ENCODE measurements around the gene GALNT9.

The GALNT9 gene

DNA sequence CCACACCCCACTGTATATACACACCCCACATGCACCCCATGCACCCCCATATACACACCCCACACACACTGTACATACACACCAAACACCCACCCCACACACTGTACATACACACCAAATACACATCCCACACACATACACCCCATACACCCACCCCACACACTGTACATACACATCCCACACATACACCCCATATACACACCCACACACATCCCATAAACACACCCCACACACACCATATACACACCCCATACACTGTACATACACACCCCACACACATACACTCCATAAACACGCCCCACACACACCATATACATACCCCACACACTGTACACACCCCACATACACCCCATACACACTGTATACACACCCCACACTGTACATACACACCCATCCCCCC is 102.8 kb downstream of the GALNT9 start:
- Histone ChIP-seq H3K36me3 (replicated peaks in 1 of 2; ENCODE audit: control insufficient read depth in 2 of 2, insufficient read depth in 2 of 2, low read length in 2 of 2) (peaks cover 0 to 2% of the 10 kb centered on the region in 2 donors), H2BK15ac (ENCODE audit: low read length) (no peak overlapping the region), H2AK5ac (ENCODE audit: low read depth, low read length) (no peak overlapping the region), H3K27ac (replicated peaks; ENCODE audit: low read length) (no peak overlapping the region), H2AFZ (ENCODE audit: low read length) (no peak overlapping the region), H3K18ac (ENCODE audit: low read length) (no peak overlapping the region), H3K4ac (ENCODE audit: low read length) (no peak overlapping the region), H3K9ac (ENCODE audit: low read depth, low read length, poor library complexity) (peak overlapping the region; percentile 7), H3K14ac (ENCODE audit: low read length) (no peak overlapping the region), H3K79me1 (ENCODE audit: low read depth, low read length) (peaks cover 2% of the 10 kb centered on the region), H2BK5ac (ENCODE audit: low read length) (no peak overlapping the region), H3K27me3 (ENCODE audit: control insufficient read depth in 3 of 3, insufficient read depth in 3 of 3, low read depth in 1 of 3, low read length in 3 of 3) (peaks cover 0 to 34% (median 5%) of the 10 kb centered on the region in 3 experiments), H4K91ac (ENCODE audit: low read depth, low read length, poor library complexity) (no peak overlapping the region), H2BK12ac (ENCODE audit: low read length) (no peak overlapping the region), H2BK120ac (ENCODE audit: low read depth, low read length) (no peak overlapping the region), H3K4me1 (ENCODE audit: control insufficient read depth in 2 of 2, insufficient read depth in 1 of 2, low read depth in 1 of 2, low read length in 2 of 2) (no peaks in the 10 kb centered on the region), H4K8ac (ENCODE audit: low read depth, low read length) (no peak overlapping the region), H3K4me3 (ENCODE audit: low read length in 2 of 2) (peak overlapping the region in 1 of 2 donors; percentile 61), H3K9me3 (replicated peaks in 1 of 2; ENCODE audit: control insufficient read depth in 2 of 2, insufficient read depth in 1 of 2, low read depth in 1 of 2, low read length in 2 of 2) (peaks cover 0 to 8% of the 10 kb centered on the region in 2 donors), H3K23ac (ENCODE audit: low read depth, low read length, poor library complexity) (no peak overlapping the region), H3K4me2 (ENCODE audit: insufficient read depth, low read length, poor library complexity, severe bottlenecking) (no peak overlapping the region)
- DNase-seq (ENCODE audit: low spot score) = no peak
- 100% methylated on average over 1 of the region's 1 CpG; no CpG with 5 or more reads in 1 of the 2 donors for WGBS, 2 donors (ENCODE audit: extremely low coverage in 2 of 2, insufficient read length in 2 of 2, insufficient replicate concordance in 1 of 2)

DNA sequence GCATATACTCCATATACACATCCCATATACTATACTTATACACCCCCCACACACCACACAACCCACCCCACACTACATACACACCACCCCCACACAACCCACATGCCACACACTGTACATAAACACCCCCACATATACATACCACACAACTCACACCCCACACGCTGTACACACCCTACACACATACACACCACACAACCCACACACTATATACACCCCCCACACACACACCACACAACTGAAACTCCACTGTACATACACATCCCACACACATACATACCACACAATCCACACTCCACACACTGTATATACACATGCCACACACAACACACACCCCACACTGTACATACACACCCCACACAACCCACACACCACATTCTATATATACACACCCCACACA is 104.2 kb downstream of the GALNT9 start:
- Histone ChIP-seq H3K23ac (ENCODE audit: low read depth, low read length, poor library complexity) (peak overlapping the region; percentile 47), H3K4me1 (ENCODE audit: control insufficient read depth in 2 of 2, insufficient read depth in 1 of 2, low read depth in 1 of 2, low read length in 2 of 2) (no peaks in the 10 kb centered on the region), H3K4me3 (ENCODE audit: low read length in 2 of 2) (peak overlapping the region in 1 of 2 donors; percentile 61), H2BK5ac (ENCODE audit: low read length) (no peak overlapping the region), H3K14ac (ENCODE audit: low read length) (no peak overlapping the region), H3K4me2 (ENCODE audit: insufficient read depth, low read length, poor library complexity, severe bottlenecking) (no peak overlapping the region), H3K27ac (replicated peaks; ENCODE audit: low read length) (no peak overlapping the region), H2BK120ac (ENCODE audit: low read depth, low read length) (no peak overlapping the region), H2AK5ac (ENCODE audit: low read depth, low read length) (no peak overlapping the region), H3K9me3 (replicated peaks in 1 of 2; ENCODE audit: control insufficient read depth in 2 of 2, insufficient read depth in 1 of 2, low read depth in 1 of 2, low read length in 2 of 2) (peaks cover 4 to 8% of the 10 kb centered on the region in 2 donors), H2AFZ (ENCODE audit: low read length) (no peak overlapping the region), H3K36me3 (replicated peaks in 1 of 2; ENCODE audit: control insufficient read depth in 2 of 2, insufficient read depth in 2 of 2, low read length in 2 of 2) (peaks cover 0 to 2% of the 10 kb centered on the region in 2 donors), H3K79me1 (ENCODE audit: low read depth, low read length) (peaks cover 2% of the 10 kb centered on the region), H3K18ac (ENCODE audit: low read length) (no peak overlapping the region), H2BK15ac (ENCODE audit: low read length) (no peak overlapping the region), H3K4ac (ENCODE audit: low read length) (no peak overlapping the region), H3K27me3 (ENCODE audit: control insufficient read depth in 3 of 3, insufficient read depth in 3 of 3, low read depth in 1 of 3, low read length in 3 of 3) (peaks cover 0 to 34% (median 5%) of the 10 kb centered on the region in 3 experiments), H3K9ac (ENCODE audit: low read depth, low read length, poor library complexity) (no peak overlapping the region), H4K91ac (ENCODE audit: low read depth, low read length, poor library complexity) (peak overlapping the region; percentile 1), H4K8ac (ENCODE audit: low read depth, low read length) (no peak overlapping the region), H2BK12ac (ENCODE audit: low read length) (no peak overlapping the region)
- WGBS, 2 donors (ENCODE audit: extremely low coverage in 2 of 2, insufficient read length in 2 of 2, insufficient replicate concordance in 1 of 2) = 100% methylated on average over 1 of the region's 1 CpG; no CpG with 5 or more reads in 1 of the 2 donors
- DNase-seq (ENCODE audit: low spot score) = no peak

DNA sequence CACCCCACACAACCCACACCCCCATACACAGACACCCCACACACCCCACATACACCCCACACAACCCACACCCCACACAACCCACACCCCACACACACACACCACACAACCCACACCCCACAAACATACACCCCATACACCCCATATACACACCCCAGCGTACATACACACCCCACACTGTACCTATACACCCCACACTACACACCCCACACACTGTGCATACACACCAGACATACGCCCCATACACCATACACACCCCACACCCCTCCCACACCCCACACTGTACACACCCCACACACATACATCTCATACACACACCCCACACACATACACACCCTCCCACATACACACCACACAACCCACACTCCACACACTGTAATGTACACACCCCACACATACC is 104.9 kb downstream of the GALNT9 start:
- no peak overlapping the region for H4K91ac ChIP-seq (ENCODE audit: low read depth, low read length, poor library complexity)
- H3K14ac ChIP-seq (ENCODE audit: low read length) = peak overlapping the region; percentile 94
- H3K27me3 ChIP-seq (ENCODE audit: control insufficient read depth in 3 of 3, insufficient read depth in 3 of 3, low read depth in 1 of 3, low read length in 3 of 3) = peaks cover 0 to 29% (median 5%) of the 10 kb centered on the region in 3 experiments
- no peak overlapping the region for H2AFZ ChIP-seq (ENCODE audit: low read length)
- peaks cover 2% of the 10 kb centered on the region for H3K79me1 ChIP-seq (ENCODE audit: low read depth, low read length)
- H2AK5ac ChIP-seq (ENCODE audit: low read depth, low read length) = no peak overlapping the region
- peaks cover 5 to 8% of the 10 kb centered on the region in 2 donors for H3K9me3 ChIP-seq (replicated peaks in 1 of 2; ENCODE audit: control insufficient read depth in 2 of 2, insufficient read depth in 1 of 2, low read depth in 1 of 2, low read length in 2 of 2)
- H3K36me3 ChIP-seq (replicated peaks in 1 of 2; ENCODE audit: control insufficient read depth in 2 of 2, insufficient read depth in 2 of 2, low read length in 2 of 2) = peaks cover 0 to 2% of the 10 kb centered on the region in 2 donors
- no peak for DNase-seq (ENCODE audit: low spot score)
- H4K8ac ChIP-seq (ENCODE audit: low read depth, low read length) = no peak overlapping the region
- no peaks in the 10 kb centered on the region for H3K4me1 ChIP-seq (ENCODE audit: control insufficient read depth in 2 of 2, insufficient read depth in 1 of 2, low read depth in 1 of 2, low read length in 2 of 2)
- WGBS, 2 donors (ENCODE audit: extremely low coverage in 2 of 2, insufficient read length in 2 of 2, insufficient replicate concordance in 1 of 2) = 100% methylated on average over 1 of the region's 2 CpGs; no CpG with 5 or more reads in 1 of the 2 donors
- no peak overlapping the region for H3K4ac ChIP-seq (ENCODE audit: low read length)
- no peak overlapping the region for H3K9ac ChIP-seq (ENCODE audit: low read depth, low read length, poor library complexity)
- H3K4me2 ChIP-seq (ENCODE audit: insufficient read depth, low read length, poor library complexity, severe bottlenecking) = no peak overlapping the region
- H2BK120ac ChIP-seq (ENCODE audit: low read depth, low read length) = no peak overlapping the region
- H3K4me3 ChIP-seq (ENCODE audit: low read length in 2 of 2) = peak overlapping the region in 1 of 2 donors; percentile 64
- no peak overlapping the region for H2BK15ac ChIP-seq (ENCODE audit: low read length)
- no peak overlapping the region for H2BK5ac ChIP-seq (ENCODE audit: low read length)
- H3K27ac ChIP-seq (replicated peaks; ENCODE audit: low read length) = no peak overlapping the region
- no peak overlapping the region for H2BK12ac ChIP-seq (ENCODE audit: low read length)
- H3K18ac ChIP-seq (ENCODE audit: low read length) = no peak overlapping the region
- no peak overlapping the region for H3K23ac ChIP-seq (ENCODE audit: low read depth, low read length, poor library complexity)

DNA sequence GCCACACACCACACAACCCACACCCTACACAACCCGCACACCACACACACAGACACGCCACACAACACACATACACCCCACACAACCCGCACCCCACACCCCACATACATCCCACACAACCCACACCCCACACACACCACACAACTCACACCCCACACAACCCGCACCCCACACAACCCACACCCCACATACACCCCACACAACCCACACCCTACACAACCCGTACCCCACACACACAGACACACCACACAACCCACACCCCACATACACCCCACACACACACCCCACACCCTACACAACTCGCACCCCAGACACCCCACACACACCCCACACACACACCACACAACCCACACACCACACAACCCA is 106.6 kb downstream of the GALNT9 start:
- peaks cover 0 to 2% of the 10 kb centered on the region in 2 donors for H3K36me3 ChIP-seq (replicated peaks in 1 of 2; ENCODE audit: control insufficient read depth in 2 of 2, insufficient read depth in 2 of 2, low read length in 2 of 2)
- H2BK12ac ChIP-seq (ENCODE audit: low read length) = no peak overlapping the region
- no peak overlapping the region for H3K4ac ChIP-seq (ENCODE audit: low read length)
- no peak overlapping the region for H2AFZ ChIP-seq (ENCODE audit: low read length)
- H3K9ac ChIP-seq (ENCODE audit: low read depth, low read length, poor library complexity) = no peak overlapping the region
- no peaks in the 10 kb centered on the region for H3K4me1 ChIP-seq (ENCODE audit: control insufficient read depth in 2 of 2, insufficient read depth in 1 of 2, low read depth in 1 of 2, low read length in 2 of 2)
- H3K9me3 ChIP-seq (replicated peaks in 1 of 2; ENCODE audit: control insufficient read depth in 2 of 2, insufficient read depth in 1 of 2, low read depth in 1 of 2, low read length in 2 of 2) = peaks cover 5 to 8% of the 10 kb centered on the region in 2 donors
- no peak for DNase-seq (ENCODE audit: low spot score)
- H3K18ac ChIP-seq (ENCODE audit: low read length) = peak overlapping the region; percentile 17
- peaks cover 2% of the 10 kb centered on the region for H3K79me1 ChIP-seq (ENCODE audit: low read depth, low read length)
- no peak overlapping the region for H3K27ac ChIP-seq (replicated peaks; ENCODE audit: low read length)
- H2BK120ac ChIP-seq (ENCODE audit: low read depth, low read length) = no peak overlapping the region
- H4K8ac ChIP-seq (ENCODE audit: low read depth, low read length) = no peak overlapping the region
- peaks cover 0 to 13% (median 5%) of the 10 kb centered on the region in 3 experiments for H3K27me3 ChIP-seq (ENCODE audit: control insufficient read depth in 3 of 3, insufficient read depth in 3 of 3, low read depth in 1 of 3, low read length in 3 of 3)
- H3K4me3 ChIP-seq (ENCODE audit: low read length in 2 of 2) = no peak overlapping the region
- 100% methylated on average over 3 of the region's 6 CpGs; no CpG with 5 or more reads in 1 of the 2 donors for WGBS, 2 donors (ENCODE audit: extremely low coverage in 2 of 2, insufficient read length in 2 of 2, insufficient replicate concordance in 1 of 2)
- H2BK5ac ChIP-seq (ENCODE audit: low read length) = no peak overlapping the region
- H3K23ac ChIP-seq (ENCODE audit: low read depth, low read length, poor library complexity) = no peak overlapping the region
- no peak overlapping the region for H3K4me2 ChIP-seq (ENCODE audit: insufficient read depth, low read length, poor library complexity, severe bottlenecking)
- no peak overlapping the region for H4K91ac ChIP-seq (ENCODE audit: low read depth, low read length, poor library complexity)
- H2BK15ac ChIP-seq (ENCODE audit: low read length) = no peak overlapping the region
- H3K14ac ChIP-seq (ENCODE audit: low read length) = no peak overlapping the region
- H2AK5ac ChIP-seq (ENCODE audit: low read depth, low read length) = no peak overlapping the region
